SJCRH30 (cell line): ENCODE results near the gene RHPN2. TPM values are rescaled to one million over a fixed set of nuclear protein-coding genes. Genes with fewer than 3 reads are reported as not detected.
A peak's percentile ranks its signal among the peaks of the same experiment; 100 is the strongest.

ENCODE experiments used
- DNase-seq, 2 experiments: peaks; one replicate each; pipeline ENCODE4 v3.0.0-alpha.2; 2015 to 2020
- H3K27ac ChIP-seq: fragments of 250-450 bp; sonication (Bioruptor Pico); 2 replicates; pipeline ENCODE4 v1.5.1; 2020; ENCODE audit warnings: mild to moderate bottlenecking, moderate library complexity
- H3K27me3 ChIP-seq: fragments of 250-450 bp; sonication (Bioruptor Pico); 2 replicates; pipeline ENCODE4 v1.5.1; 2020; ENCODE audit warnings: mild to moderate bottlenecking, moderate library complexity
- H3K36me3 ChIP-seq: fragments of 250-450 bp; sonication (Bioruptor Pico); 2 replicates; pipeline ENCODE4 v1.5.1; 2020; ENCODE audit warnings: mild to moderate bottlenecking, moderate library complexity
- H3K4me1 ChIP-seq: fragments of 250-450 bp; sonication (Bioruptor Pico); 2 replicates; pipeline ENCODE4 v1.5.1; 2020; ENCODE audit warnings: mild to moderate bottlenecking, moderate library complexity
- H3K4me3 ChIP-seq: fragments of 250-450 bp; sonication (Bioruptor Pico); 2 replicates; pipeline ENCODE4 v1.5.1; 2020; ENCODE audit warnings: mild to moderate bottlenecking, moderate library complexity
- H3K9me3 ChIP-seq: fragments of 250-450 bp; sonication (Bioruptor Pico); replicated peaks from 2 replicates; pipeline ENCODE4 v1.5.1; 2020; ENCODE audit warnings: mild to moderate bottlenecking, moderate library complexity
- total RNA-seq: library from RNA; depleted of rRNA; stranded (reverse); fragments of >200 nt; shearing (Covaris generic); gene quantifications from 2 replicates; pipeline ENCODE4 v1.2.3, GENCODE V29; 2014

RHPN2 gene
- total RNA-seq, 1 experiment from 2014 or later, result 12.6 TPM

GRCh38 chr19:33085570-33086128 lies 21.0 kb upstream of the RHPN2 start:
- H3K4me1 ChIP-seq, result peaks cover 10% of the 10 kb centered on the region; the same call in 1 of the 2 replicates
- H3K36me3 ChIP-seq, result peaks cover 21% of the 10 kb centered on the region
- DNase-seq, result peak in 1 of 2 experiments; percentile 26
- H3K4me3 ChIP-seq, result no peak overlapping the region
- H3K27me3 ChIP-seq, result no peaks in the 10 kb centered on the region
- H3K27ac ChIP-seq, result no peak overlapping the region
- H3K9me3 ChIP-seq, result no peaks in the 10 kb centered on the region

- H3K27me3 ChIP-seq, result no peaks in the 10 kb centered on the region
- no peaks in the 10 kb centered on the region for H3K9me3 ChIP-seq
- H3K36me3 ChIP-seq, result no peaks in the 10 kb centered on the region
- peak within 1 kb of the TSS; percentile 95 for H3K4me3 ChIP-seq
- H3K4me1 ChIP-seq, result peaks cover 26% of the 10 kb centered on the region
- H3K27ac ChIP-seq, result peak within 1 kb of the TSS; percentile 48
- DNase-seq, result peak; percentile 95
Measured at GRCh38 chr19:33080761-33081681, 16.3 kb upstream of the RHPN2 start, which contains the start of gene GPATCH1. Gene GPATCH1 (plus strand): TSS chr19:33081181. CDS start chr19:33081194, 13 bp downstream.

GRCh38 chr19:33075519-33075918 lies 10.8 kb upstream of the RHPN2 start:
- no peak for DNase-seq
- peaks cover 29% of the 10 kb centered on the region for H3K4me1 ChIP-seq

GRCh38 chr19:33071887-33072286 lies 7.2 kb upstream of the RHPN2 start:
- peak overlapping the region; percentile 10; the same call in 1 of the 2 replicates for H3K27ac ChIP-seq
- H3K36me3 ChIP-seq, result no peaks in the 10 kb centered on the region
- no peaks in the 10 kb centered on the region; the same call in 1 of the 2 replicates for H3K27me3 ChIP-seq
- H3K9me3 ChIP-seq, result no peaks in the 10 kb centered on the region
- DNase-seq, result peak; percentile 30 to 40
- H3K4me3 ChIP-seq, result no peak overlapping the region
- H3K4me1 ChIP-seq, result peaks cover 23% of the 10 kb centered on the region

More at GRCh38 chr19:33075519-33075918, 10.8 kb upstream of the RHPN2 start:
- Histone ChIP-seq H3K9me3 (no peaks in the 10 kb centered on the region), H3K36me3 (no peaks in the 10 kb centered on the region), H3K27ac (no peak overlapping the region), H3K4me3 (no peak overlapping the region), H3K27me3 (no peaks in the 10 kb centered on the region)

- H3K4me3 ChIP-seq, result no peak overlapping the region
- H3K27ac ChIP-seq, result no peak overlapping the region
- H3K36me3 ChIP-seq, result no peaks in the 10 kb centered on the region
- H3K9me3 ChIP-seq, result no peaks in the 10 kb centered on the region
- DNase-seq, result peak in 1 of 2 experiments; percentile 23
- H3K27me3 ChIP-seq, result no peaks in the 10 kb centered on the region; the same call in 1 of the 2 replicates
- H3K4me1 ChIP-seq, result peaks cover 16% of the 10 kb centered on the region
Measured at GRCh38 chr19:33067121-33067520, 2.4 kb upstream of the RHPN2 start.

GRCh38 chr19:33066543-33066942 lies 1.9 kb upstream of the RHPN2 start:
- Histone ChIP-seq H3K27ac (no peak overlapping the region), H3K4me1 (peaks cover 10% of the 10 kb centered on the region), H3K4me3 (no peak overlapping the region), H3K9me3 (no peaks in the 10 kb centered on the region), H3K27me3 (no peaks in the 10 kb centered on the region; the same call in 1 of the 2 replicates), H3K36me3 (no peaks in the 10 kb centered on the region)
- DNase-seq, result no peak

- Histone ChIP-seq H3K9me3 (no peaks in the 10 kb centered on the region), H3K4me3 (peak overlapping the region; percentile 55), H3K27me3 (no peaks in the 10 kb centered on the region; the same call in 1 of the 2 replicates), H3K4me1 (peaks cover 4% of the 10 kb centered on the region; the same call in 1 of the 2 replicates), H3K27ac (no peak overlapping the region), H3K36me3 (no peaks in the 10 kb centered on the region)
- no peak for DNase-seq
Measured at GRCh38 chr19:33064458-33064791, 263 bp downstream of the RHPN2 start.

GRCh38 chr19:33063753-33064457 lies 783 bp downstream of the RHPN2 start:
- Histone ChIP-seq H3K27me3 (no peaks in the 10 kb centered on the region; the same call in 1 of the 2 replicates), H3K27ac (no peak overlapping the region), H3K4me1 (no peaks in the 10 kb centered on the region), H3K4me3 (peak overlapping the region; percentile 55), H3K9me3 (no peaks in the 10 kb centered on the region), H3K36me3 (no peaks in the 10 kb centered on the region)
- peak in 1 of 2 experiments; percentile 38 for DNase-seq

GRCh38 chr19:33063356-33063752 lies 1.3 kb downstream of the RHPN2 start:
- Histone ChIP-seq H3K27ac (no peak overlapping the region), H3K4me1 (no peaks in the 10 kb centered on the region), H3K36me3 (no peaks in the 10 kb centered on the region), H3K9me3 (no peaks in the 10 kb centered on the region), H3K27me3 (no peaks in the 10 kb centered on the region; the same call in 1 of the 2 replicates), H3K4me3 (no peak overlapping the region)
- peak; percentile 36 to 49 for DNase-seq

GRCh38 chr19:33062902-33063301 lies 1.8 kb downstream of the RHPN2 start:
- H3K27me3 ChIP-seq, result no peaks in the 10 kb centered on the region; the same call in 1 of the 2 replicates
- DNase-seq, result no peak
- H3K4me1 ChIP-seq, result no peaks in the 10 kb centered on the region
- H3K36me3 ChIP-seq, result no peaks in the 10 kb centered on the region
- H3K9me3 ChIP-seq, result no peaks in the 10 kb centered on the region
- no peak overlapping the region for H3K4me3 ChIP-seq
- H3K27ac ChIP-seq, result no peak overlapping the region

GRCh38 chr19:33060586-33060985 lies 4.1 kb downstream of the RHPN2 start:
- no peaks in the 10 kb centered on the region for H3K36me3 ChIP-seq
- no peaks in the 10 kb centered on the region for H3K27me3 ChIP-seq
- no peak for DNase-seq

GRCh38 chr19:33055718-33056117 lies 9.0 kb downstream of the RHPN2 start:
- DNase-seq, result no peak
- Histone ChIP-seq H3K4me1 (no peaks in the 10 kb centered on the region), H3K27me3 (no peaks in the 10 kb centered on the region), H3K27ac (no peak overlapping the region), H3K9me3 (no peaks in the 10 kb centered on the region), H3K4me3 (no peak overlapping the region), H3K36me3 (no peaks in the 10 kb centered on the region)

More at GRCh38 chr19:33060586-33060985, 4.1 kb downstream of the RHPN2 start:
- Histone ChIP-seq H3K4me1 (no peaks in the 10 kb centered on the region), H3K4me3 (no peak overlapping the region), H3K27ac (no peak overlapping the region), H3K9me3 (no peaks in the 10 kb centered on the region)

GRCh38 chr19:33054623-33055022 lies 10.1 kb downstream of the RHPN2 start:
- Histone ChIP-seq H3K27me3 (no peaks in the 10 kb centered on the region), H3K27ac (no peak overlapping the region), H3K36me3 (no peaks in the 10 kb centered on the region), H3K9me3 (no peaks in the 10 kb centered on the region), H3K4me1 (no peaks in the 10 kb centered on the region), H3K4me3 (no peak overlapping the region)
- DNase-seq, result no peak

- H3K4me3 ChIP-seq, result no peak overlapping the region
- no peak for DNase-seq
- no peaks in the 10 kb centered on the region for H3K4me1 ChIP-seq
- H3K27me3 ChIP-seq, result no peaks in the 10 kb centered on the region
- no peaks in the 10 kb centered on the region for H3K36me3 ChIP-seq
- H3K9me3 ChIP-seq, result no peaks in the 10 kb centered on the region
- H3K27ac ChIP-seq, result no peak overlapping the region
Measured at GRCh38 chr19:33052352-33052972, 12.2 kb downstream of the RHPN2 start.
